Naive B cell (primary cell): ENCODE measurements around the gene ADCY7. TPM values are rescaled to one million over a fixed set of nuclear protein-coding genes. Genes with fewer than 3 reads are reported as not detected.
"Not testable (repeated sequence)": the region's sequence is repeated elsewhere in the genome, so short reads cannot be mapped to it uniquely, and the experiment has no call there.

Experiments
- ATAC-seq, 2 donors: fragments of 150-1000 bp; cut with Tn5 transposase; 2 replicates each; pipeline ENCODE4 v1.10.0; 2021; ENCODE audit warnings: low read depth in 2 of 2, mild to moderate bottlenecking in 2 of 2, moderate library complexity in 2 of 2
- DNase-seq: peaks from one replicate; pipeline ENCODE4 v3.0.0; 2022
- H3K27ac Mint-ChIP-seq, 6 donors: one replicate each; pipeline ENCODE4 v1.8.0; 2020 to 2022; ENCODE audit warnings: mild to moderate bottlenecking in 6 of 6, mixed read lengths in 6 of 6, moderate library complexity in 5 of 6, inconsistent platforms in 2 of 6
- H3K27me3 Mint-ChIP-seq, 3 donors: one replicate each; pipeline ENCODE4 v1.8.0; 2021 to 2022; ENCODE audit warnings: mixed read lengths in 3 of 3, mild to moderate bottlenecking in 1 of 3
- H3K36me3 Mint-ChIP-seq, 2 donors: one replicate each; pipeline ENCODE4 v1.8.0; 2020 to 2022; ENCODE audit warnings: mixed read lengths in 2 of 2, inconsistent platforms in 1 of 2, mild to moderate bottlenecking in 1 of 2
- H3K4me1 Mint-ChIP-seq, 3 donors: one replicate each; pipeline ENCODE4 v1.8.0; 2020 to 2022; ENCODE audit warnings: mixed read lengths in 3 of 3, inconsistent platforms in 1 of 3, mild to moderate bottlenecking in 1 of 3, moderate library complexity in 1 of 3
- H3K4me3 Mint-ChIP-seq, 8 donors: one replicate each; pipeline ENCODE4 v1.8.0; 2020 to 2022; ENCODE audit warnings: mild to moderate bottlenecking in 8 of 8, mixed read lengths in 8 of 8, moderate library complexity in 8 of 8, inconsistent platforms in 2 of 8
- H3K9me3 Mint-ChIP-seq, 7 donors: one replicate each; pipeline ENCODE4 v1.8.0; 2020 to 2022; ENCODE audit warnings: mixed read lengths in 7 of 7, mild to moderate bottlenecking in 5 of 7, inconsistent platforms in 2 of 7, moderate library complexity in 1 of 7
- polyA plus RNA-seq, 6 donors: library from polyadenylated mRNA; unstranded; fragments of 300-500 nt; fragmentation: Illumina TruSeq; gene quantifications; one replicate each; pipeline ENCODE4 v1.2.3, GENCODE V29; 2021; ENCODE audit warnings: low read depth in 6 of 6

The ADCY7 gene
- polyA plus RNA-seq, 6 donors from 2014 or later, result 23.0 to 42.8 (median 35.9) TPM

DNA sequence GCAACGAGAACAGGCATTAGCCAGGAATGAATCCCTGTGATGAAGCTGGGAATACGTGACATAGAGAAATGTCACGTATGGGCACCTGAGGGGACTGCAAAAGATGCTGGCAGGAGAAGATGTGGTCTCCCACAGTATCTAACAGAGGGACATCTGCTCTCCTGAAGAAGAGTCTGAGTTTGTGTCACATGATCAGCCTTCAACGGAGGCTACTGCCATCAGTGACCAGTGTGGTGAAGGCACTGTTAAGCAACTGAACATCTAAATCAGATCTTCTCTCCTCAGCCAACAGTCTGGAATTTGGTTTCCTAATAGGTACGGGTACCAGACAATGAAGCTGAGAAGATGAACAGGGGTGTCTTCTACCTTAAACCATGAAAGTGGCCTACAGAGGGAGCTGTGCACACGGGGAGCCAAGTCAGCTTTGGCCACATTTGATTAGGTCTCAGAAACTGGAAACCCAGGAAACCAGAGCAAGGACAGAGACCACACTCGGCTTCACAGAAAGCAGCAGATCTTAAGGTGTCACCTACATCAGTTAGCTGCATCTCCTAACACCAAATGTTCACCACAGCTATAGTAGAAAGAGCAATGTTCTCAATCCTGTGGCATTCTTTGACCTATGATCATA lies 60.6 kb downstream of the ADCY7 start:
- H3K36me3 Mint-ChIP-seq, result peaks cover 15 to 24% of the 10 kb centered on the region in 2 donors
- peak overlapping the region in 2 of 8 donors; percentile 6 to 34 for H3K4me3 Mint-ChIP-seq

DNA sequence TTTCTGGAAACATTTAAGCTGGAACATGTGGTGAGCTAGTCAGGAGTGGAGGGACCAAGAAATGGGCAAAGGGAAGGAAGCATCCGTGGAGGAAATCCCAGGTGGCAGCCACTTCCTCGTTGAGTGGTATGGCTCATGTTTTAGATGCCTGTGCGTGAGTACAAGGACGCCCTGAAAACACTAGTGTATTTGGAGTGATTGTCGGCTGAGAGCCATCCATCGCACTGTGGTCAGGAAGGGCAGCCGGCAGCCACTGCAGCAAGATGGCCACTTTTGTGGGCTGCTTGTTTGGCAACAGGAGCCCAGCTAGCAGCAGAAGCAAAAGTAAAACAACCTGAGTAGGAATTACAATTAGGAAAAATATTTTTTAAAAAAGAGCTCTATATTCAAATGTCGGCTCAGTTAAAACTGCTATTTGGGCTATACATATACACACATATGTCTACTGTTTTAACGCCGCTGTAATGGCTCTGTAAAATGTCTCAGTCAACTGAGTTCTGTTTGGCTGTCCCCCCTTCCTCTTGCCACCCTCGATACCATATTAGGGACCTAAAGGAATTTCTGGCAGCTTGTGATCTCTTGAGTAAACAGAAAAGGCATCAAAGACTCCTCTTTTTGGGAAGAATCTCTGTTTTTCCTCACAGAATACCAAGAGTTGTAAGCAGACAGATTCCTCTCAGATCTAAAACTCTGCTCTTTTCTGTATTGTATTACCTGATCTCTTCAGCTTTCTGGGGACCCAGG lies 63.3 kb downstream of the ADCY7 start:
- Mint-ChIP-seq H3K4me1 (peaks cover 9 to 65% (median 13%) of the 10 kb centered on the region in 3 donors), H3K9me3 (peaks cover 0 to 3% (median 0%) of the 10 kb centered on the region in 7 donors), H3K27ac (peak overlapping the region in 3 of 6 donors; percentile 71 to 88 (median 84)), H3K27me3 (no peaks in the 10 kb centered on the region), H3K36me3 (peaks cover 17 to 27% of the 10 kb centered on the region in 2 donors), H3K4me3 (peak overlapping the region in 2 of 8 donors; percentile 75 to 87)
- DNase-seq, result no peak
- ATAC-seq, result no peak

More for the DNA sequence above, 60.6 kb downstream of the ADCY7 start:
- ATAC-seq (peak; percentile 43 to 56), DNase-seq (peak; percentile 60)
- Mint-ChIP-seq H3K9me3 (no peaks in the 10 kb centered on the region), H3K4me1 (peaks cover 18 to 50% (median 19%) of the 10 kb centered on the region in 3 donors), H3K27me3 (no peaks in the 10 kb centered on the region), H3K27ac (peak overlapping the region in 4 of 6 donors; percentile 27 to 92 (median 66))

DNA sequence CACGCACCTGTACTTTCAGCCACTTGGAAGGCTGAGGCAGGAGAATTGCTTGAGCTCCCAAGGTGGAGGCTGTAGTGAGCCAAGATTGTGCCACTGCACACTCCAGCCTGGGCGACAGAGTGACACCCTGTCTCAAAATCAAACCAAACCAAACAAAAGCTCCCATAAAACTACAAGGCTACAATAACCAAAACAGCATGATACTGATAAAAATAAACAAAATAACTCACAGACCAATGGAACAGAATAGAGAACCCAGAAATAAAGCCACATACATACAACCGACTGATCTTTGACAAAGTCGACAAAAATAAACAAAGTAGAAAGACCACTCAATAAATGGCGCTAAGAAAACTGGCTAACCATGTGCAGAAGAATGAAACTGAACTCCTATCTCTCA lies 65.2 kb downstream of the ADCY7 start:
- peak overlapping the region in 2 of 8 donors; percentile 44 to 53 for H3K4me3 Mint-ChIP-seq
- H3K9me3 Mint-ChIP-seq, result peaks cover 0 to 3% (median 0%) of the 10 kb centered on the region in 7 donors
- H3K27ac Mint-ChIP-seq, result peak overlapping the region in 3 of 6 donors; percentile 30 to 94 (median 33)
- DNase-seq, result no peak
- no peaks in the 10 kb centered on the region for H3K27me3 Mint-ChIP-seq
- ATAC-seq, result no peak
- peaks cover 8 to 74% (median 13%) of the 10 kb centered on the region in 3 donors for H3K4me1 Mint-ChIP-seq
- H3K36me3 Mint-ChIP-seq, result peaks cover 15 to 28% of the 10 kb centered on the region in 2 donors

DNA sequence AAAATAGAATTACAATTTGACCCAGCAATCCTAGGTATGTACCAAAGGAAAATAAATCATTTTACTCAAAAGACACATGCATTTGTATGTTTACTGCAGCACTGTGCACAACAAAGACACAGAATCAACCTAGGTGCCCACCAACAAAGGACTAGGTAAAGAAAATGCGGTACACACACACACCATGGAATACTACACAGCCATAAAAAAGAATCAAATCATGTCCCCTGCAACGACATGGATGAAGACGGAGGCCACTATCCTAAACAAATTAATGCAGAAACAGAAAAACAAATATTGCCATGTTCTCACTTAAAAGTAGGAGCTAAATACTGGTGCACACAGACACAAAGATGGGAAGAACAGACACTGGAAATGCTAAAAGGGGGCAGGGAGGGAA lies 66.2 kb downstream of the ADCY7 start:
- no peak overlapping the region for H3K4me3 Mint-ChIP-seq
- peak overlapping the region in 1 of 6 donors; percentile 94 for H3K27ac Mint-ChIP-seq
- H3K27me3 Mint-ChIP-seq, result no peaks in the 10 kb centered on the region
- H3K4me1 Mint-ChIP-seq, result peaks cover 10 to 69% (median 10%) of the 10 kb centered on the region in 3 donors
- peaks cover 0 to 3% (median 0%) of the 10 kb centered on the region in 7 donors for H3K9me3 Mint-ChIP-seq
- ATAC-seq (no peak), DNase-seq (no peak)
- H3K36me3 Mint-ChIP-seq, result peaks cover 15 to 30% of the 10 kb centered on the region in 2 donors

DNA sequence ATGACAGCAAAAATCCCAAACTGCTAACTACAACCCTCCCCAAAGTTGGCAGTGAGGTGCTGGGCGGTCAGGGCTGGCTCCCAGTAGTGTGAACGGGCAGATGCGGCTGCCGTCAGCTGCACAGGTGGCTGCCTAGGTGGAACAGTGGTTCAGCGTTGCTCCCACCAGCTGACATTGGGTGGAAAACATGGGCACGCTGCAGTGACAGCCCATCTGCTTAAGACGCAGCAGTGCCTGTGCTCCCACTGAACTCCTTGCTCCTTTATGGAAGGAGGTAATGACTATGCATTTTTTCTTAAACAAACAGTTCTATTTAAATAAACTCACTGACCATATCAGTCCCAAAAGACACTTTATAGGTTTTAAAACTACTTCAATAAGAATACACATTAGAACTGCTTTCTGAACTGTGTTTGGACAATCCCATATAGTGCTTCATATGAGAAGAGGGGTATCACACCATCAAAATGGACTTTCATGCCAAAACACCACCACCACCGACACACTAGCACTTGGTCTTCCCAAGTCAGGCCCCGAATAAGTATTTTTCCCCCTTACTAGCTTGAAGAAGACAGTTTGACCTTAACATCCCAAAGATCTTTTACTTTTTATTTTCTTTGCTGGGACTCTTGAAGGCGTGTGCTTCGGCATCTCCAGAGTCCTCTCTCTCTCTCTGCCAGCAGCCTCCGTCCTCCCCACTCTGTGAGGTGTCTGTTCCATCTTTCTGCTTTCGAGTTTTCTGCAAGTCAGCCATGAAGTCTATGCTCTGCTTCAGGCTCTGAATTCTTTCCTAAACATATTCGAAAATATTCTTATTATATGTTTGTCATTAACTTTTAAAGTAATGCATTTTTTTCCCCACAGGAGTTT lies 68.0 kb downstream of the ADCY7 start:
- peak overlapping the region in 4 of 6 donors; percentile 0 to 94 (median 84) for H3K27ac Mint-ChIP-seq
- H3K9me3 Mint-ChIP-seq, result peaks cover 0 to 3% (median 0%) of the 10 kb centered on the region in 7 donors
- ATAC-seq, result no peak
- peaks cover 22 to 40% of the 10 kb centered on the region in 2 donors for H3K36me3 Mint-ChIP-seq
- peak; percentile 36 for DNase-seq
- no peaks in the 10 kb centered on the region for H3K27me3 Mint-ChIP-seq
- H3K4me3 Mint-ChIP-seq, result peak overlapping the region in 3 of 8 donors; percentile 61 to 72 (median 72)
- peaks cover 12 to 79% (median 14%) of the 10 kb centered on the region in 3 donors for H3K4me1 Mint-ChIP-seq

DNA sequence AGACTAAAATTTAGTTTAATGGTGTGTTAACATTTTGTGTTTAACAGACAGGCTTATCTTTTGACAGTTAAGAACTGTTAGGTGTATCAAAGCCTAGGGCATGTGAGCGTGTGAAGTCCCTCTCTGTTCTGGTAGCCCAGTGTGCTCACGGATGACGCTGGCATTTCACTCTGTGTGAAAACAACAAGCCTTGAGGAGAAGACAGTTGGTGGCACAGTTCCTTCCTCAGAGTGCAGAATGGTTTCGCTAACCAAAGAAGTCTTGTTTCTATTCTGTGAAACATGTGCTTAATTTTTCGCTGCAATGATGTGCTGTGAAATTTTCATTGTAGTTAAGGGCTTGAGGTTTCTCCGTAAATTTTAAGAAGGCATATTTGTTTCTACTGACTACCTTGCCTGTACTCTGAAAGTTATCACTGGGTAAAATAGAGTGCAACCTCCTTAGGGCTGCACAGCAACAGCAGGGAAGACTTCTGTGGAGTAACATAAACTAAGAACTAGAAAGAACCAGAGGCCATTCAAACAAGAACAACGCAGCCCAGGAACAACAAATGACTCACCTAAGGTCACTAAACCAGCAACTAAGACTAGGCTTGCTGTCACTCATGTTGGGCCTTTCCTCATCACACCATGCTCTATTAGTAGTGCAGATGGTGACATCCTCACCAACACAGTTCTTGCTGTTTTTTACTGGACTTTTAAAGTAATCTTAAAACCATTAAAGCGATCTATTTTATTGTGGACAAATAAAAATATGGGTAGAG lies 69.0 kb downstream of the ADCY7 start:
- Mint-ChIP-seq H3K4me3 (peak overlapping the region in 2 of 8 donors; percentile 57 to 79), H3K4me1 (peaks cover 5 to 70% (median 8%) of the 10 kb centered on the region in 3 donors), H3K27ac (peak overlapping the region in 3 of 6 donors; percentile 75 to 94 (median 93)), H3K27me3 (no peaks in the 10 kb centered on the region), H3K36me3 (peaks cover 22 to 36% of the 10 kb centered on the region in 2 donors), H3K9me3 (peaks cover 0 to 3% (median 0%) of the 10 kb centered on the region in 7 donors)
- ATAC-seq, result no peak
- peak; percentile 56 for DNase-seq

DNA sequence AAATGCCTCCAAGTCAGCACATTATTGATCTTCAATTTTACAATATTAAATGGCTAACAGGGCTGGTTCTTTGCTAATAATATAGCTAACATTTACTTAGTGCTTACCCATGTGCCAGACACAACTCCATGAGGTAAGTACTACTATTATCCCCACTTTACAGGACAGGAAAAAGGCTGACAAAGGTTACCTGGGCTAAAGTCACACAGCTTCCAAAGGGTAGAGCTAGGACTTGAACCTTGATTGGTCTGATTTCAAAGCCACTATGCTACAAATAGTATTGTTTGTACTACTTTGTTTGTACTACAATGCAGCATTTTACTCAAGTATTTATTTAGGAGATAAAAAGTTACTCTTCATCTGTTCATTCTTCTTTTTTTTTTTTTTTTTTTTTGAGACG lies 70.5 kb downstream of the ADCY7 start:
- H3K27ac Mint-ChIP-seq, result peak overlapping the region in 3 of 6 donors; percentile 34 to 94 (median 47)
- peaks cover 4 to 59% (median 6%) of the 10 kb centered on the region in 3 donors for H3K4me1 Mint-ChIP-seq
- ATAC-seq (no peak), DNase-seq (no peak)
- H3K36me3 Mint-ChIP-seq, result peaks cover 19 to 40% of the 10 kb centered on the region in 2 donors
- peak overlapping the region in 1 of 8 donors; percentile 76 for H3K4me3 Mint-ChIP-seq
- H3K9me3 Mint-ChIP-seq, result peaks cover 0 to 3% (median 0%) of the 10 kb centered on the region in 7 donors
- H3K27me3 Mint-ChIP-seq, result no peaks in the 10 kb centered on the region

DNA sequence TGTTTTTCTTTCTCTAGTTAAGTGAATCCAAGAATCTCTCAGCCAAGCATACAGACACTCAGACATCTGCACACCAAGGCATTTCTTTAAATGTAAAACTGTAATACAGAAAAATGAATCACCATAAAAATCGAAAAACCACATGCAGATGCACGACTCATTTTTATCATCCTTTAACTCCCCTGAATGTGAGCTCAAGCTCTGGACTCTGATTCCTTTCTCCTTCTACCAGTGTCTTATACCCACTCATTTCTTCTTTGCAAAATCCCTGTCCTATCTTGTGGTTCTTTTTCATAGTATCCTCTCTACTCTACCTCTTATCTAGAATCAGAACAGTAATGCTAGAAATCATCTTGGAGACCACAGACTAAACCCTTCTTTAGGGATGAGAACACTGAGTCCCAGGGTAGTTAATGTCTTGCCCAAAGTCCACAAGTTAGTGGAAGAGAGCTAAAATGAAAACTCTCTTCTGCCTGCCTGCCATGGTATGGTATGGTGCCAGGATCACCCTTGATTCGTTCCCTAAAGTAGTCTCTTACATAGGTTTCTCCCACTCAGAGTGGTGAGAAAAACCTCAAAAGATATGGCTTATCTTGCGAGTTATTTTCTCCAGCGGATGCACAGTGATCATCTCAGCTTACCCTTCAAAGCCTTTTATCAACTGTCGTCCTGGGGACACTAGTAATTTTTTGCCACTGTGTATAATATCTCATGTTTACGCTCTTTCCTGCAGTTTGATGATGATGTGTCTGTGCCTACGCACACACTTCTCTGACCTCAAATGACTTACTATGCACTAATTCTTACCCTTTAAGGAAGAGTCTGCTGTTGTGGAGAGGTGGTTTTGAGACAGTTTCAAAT lies 72.2 kb downstream of the ADCY7 start:
- Mint-ChIP-seq H3K4me3 (peak overlapping the region in 2 of 8 donors; percentile 2 to 76), H3K36me3 (peaks cover 8 to 30% of the 10 kb centered on the region in 2 donors), H3K9me3 (no peaks in the 10 kb centered on the region), H3K27ac (peak overlapping the region in 4 of 6 donors; percentile 2 to 94 (median 53)), H3K27me3 (no peaks in the 10 kb centered on the region), H3K4me1 (peaks cover 4 to 46% (median 6%) of the 10 kb centered on the region in 3 donors)
- ATAC-seq (no peak), DNase-seq (no peak)

DNA sequence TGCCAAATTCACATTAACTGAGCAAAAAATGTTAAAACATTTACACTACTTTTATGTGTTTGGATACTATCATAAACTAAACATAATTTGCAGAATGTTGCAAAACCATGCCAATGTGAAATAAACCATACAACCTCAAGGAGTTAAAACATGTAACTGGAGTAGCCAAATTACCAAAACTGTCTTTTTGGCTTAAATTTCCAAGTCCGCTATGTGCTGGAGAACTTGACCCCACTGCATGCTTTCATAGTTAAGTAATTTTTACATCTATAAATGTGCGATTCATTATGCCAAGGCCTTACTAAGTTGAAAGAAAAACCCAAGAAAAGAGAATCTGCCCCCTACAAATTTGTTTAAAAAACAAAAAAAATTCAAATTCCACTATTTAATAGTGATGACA lies 74.2 kb downstream of the ADCY7 start:
- DNase-seq, result no peak
- Mint-ChIP-seq H3K27ac (peak overlapping the region in 1 of 6 donors; percentile 24), H3K4me3 (no peak overlapping the region), H3K27me3 (no peaks in the 10 kb centered on the region), H3K9me3 (no peaks in the 10 kb centered on the region), H3K36me3 (peaks cover 16 to 32% of the 10 kb centered on the region in 2 donors), H3K4me1 (peaks cover 4 to 28% (median 15%) of the 10 kb centered on the region in 3 donors)
- ATAC-seq, result no peak

DNA sequence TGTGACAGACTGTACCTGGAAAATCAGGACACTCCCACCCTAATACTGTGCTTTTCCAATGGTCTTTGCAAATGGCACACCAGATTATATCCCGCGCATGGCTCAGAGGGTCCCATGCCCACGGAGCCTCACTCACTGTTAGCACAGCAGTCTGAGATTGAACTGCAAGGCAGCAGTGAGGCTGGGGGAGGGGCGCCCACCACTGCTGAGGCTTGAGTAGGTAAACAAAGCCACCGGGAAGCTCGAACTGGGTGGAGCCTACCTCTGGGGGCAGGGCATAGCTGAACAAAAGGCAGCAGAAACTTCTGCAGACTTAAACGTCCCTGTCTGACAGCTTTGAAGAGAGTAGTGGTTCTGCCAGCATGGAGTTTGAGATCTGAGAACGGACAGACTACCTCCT lies 77.2 kb downstream of the ADCY7 start:
- not testable (repeated sequence) for H3K9me3 Mint-ChIP-seq, H3K4me3 Mint-ChIP-seq, H3K27me3 Mint-ChIP-seq, ATAC-seq, DNase-seq, H3K27ac Mint-ChIP-seq
- H3K36me3 Mint-ChIP-seq, result peaks cover 16 to 36% of the 10 kb centered on the region in 2 donors
- peaks cover 0 to 23% (median 19%) of the 10 kb centered on the region in 3 donors for H3K4me1 Mint-ChIP-seq

DNA sequence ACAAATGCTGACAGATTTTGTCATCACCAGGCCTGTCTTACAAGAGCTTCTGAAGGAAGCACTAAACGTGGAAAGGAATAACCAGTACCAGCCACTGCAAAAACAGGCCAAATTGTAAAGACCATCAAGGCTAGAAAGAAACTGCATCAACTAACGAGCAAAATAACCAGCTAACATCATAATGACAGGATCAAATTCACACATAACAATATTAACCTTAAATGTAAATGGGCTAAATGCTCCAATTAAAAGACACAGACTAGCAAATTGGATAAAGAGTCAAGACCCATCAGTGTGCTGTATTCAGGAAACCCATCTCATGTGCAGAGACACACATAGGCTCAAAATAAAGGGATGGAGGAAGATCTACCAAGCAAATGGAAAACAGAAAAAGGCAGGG lies 78.9 kb downstream of the ADCY7 start:
- Mint-ChIP-seq H3K27ac (peak overlapping the region in 1 of 6 donors; percentile 27), H3K4me1 (peaks cover 0 to 19% (median 16%) of the 10 kb centered on the region in 3 donors), H3K36me3 (peaks cover 17 to 37% of the 10 kb centered on the region in 2 donors)
- H3K4me3 Mint-ChIP-seq, DNase-seq, H3K9me3 Mint-ChIP-seq, ATAC-seq, H3K27me3 Mint-ChIP-seq: not testable (repeated sequence)
